Measurements from ENCODE around the gene ZPLD1. TPM values are rescaled to one million over a fixed set of nuclear protein-coding genes. Genes with fewer than 3 reads are reported as not detected.
A peak's percentile ranks its signal among the peaks of the same experiment; 100 is the strongest.

ZPLD1 gene
- total RNA-seq (2021): not detected in 2 replicates
- percentile 12 among the genes with signal in this experiment for Bru-seq, nascent RNA
- percentile 6 among the genes with signal in this experiment for BruChase-seq, experiment 1, labeled RNA remaining after a 2-hour chase
- BruChase-seq, experiment 2, labeled RNA remaining after a 6-hour chase: percentile 7 among the genes with signal in this experiment
- long read RNA-seq: 0 reads

GRCh38 chr3:102434715-102435114, at the start of gene ZPLD1:
TSS of gene ZPLD1 (plus strand) at chr3:102435015. CDS start at chr3:102438488, 3,473 bp downstream.
- Histone ChIP-seq H3K4me3 (no peak within 1 kb of the TSS), H4K20me1 (ENCODE audit: insufficient read depth) (no peaks in the 10 kb centered on the region), H3K79me2 (ENCODE audit: low read depth) (no peaks in the 10 kb centered on the region), H3K27ac (no peak within 1 kb of the TSS), H3K27me3 (ENCODE audit: insufficient read depth, low read depth) (no peaks in the 10 kb centered on the region), H2AFZ (no peak within 1 kb of the TSS), H3F3A (ENCODE audit: insufficient read depth, low read depth) (no peaks in the 10 kb centered on the region), H3K9me3 (ENCODE audit: insufficient read depth, low read depth) (no peaks in the 10 kb centered on the region; the same call in 1 of the 2 replicates), H3K9me2 (ENCODE audit: insufficient read depth) (no peaks in the 10 kb centered on the region), H3K36me3 (ENCODE audit: low read depth) (no peaks in the 10 kb centered on the region), H3K4me1 (replicated peaks; ENCODE audit: insufficient read depth) (no peaks in the 10 kb centered on the region), H3K4me2 (no peak within 1 kb of the TSS)
- no peak for TF ChIP-seq EZH2 (IDR thresholded peaks at IDR 0.05; ENCODE audit: low read depth)
- no peak for TF ChIP-seq CTCF (conservative IDR thresholded peaks at IDR 0.05)
- ChIA-PET POLR2A (ENCODE audit: unreplicated experiment) (no interaction called here), CTCF (no interaction called here)
- no peak for DNase-seq
- no TSS peak for BruUV-seq (replicated peaks)
- intact Hi-C loops (cut with micrococcal nuclease; ENCODE audit: unreplicated experiment): no loop called here

- H3K79me2 ChIP-seq (ENCODE audit: low read depth): no peaks in the 10 kb centered on the region
- H3K9me3 ChIP-seq (ENCODE audit: insufficient read depth, low read depth): peaks cover under 1% of the 10 kb centered on the region; the same call in 1 of the 2 replicates
- intact Hi-C loops (cut with micrococcal nuclease; ENCODE audit: unreplicated experiment): no loop called here
- no peaks in the 10 kb centered on the region for H3K36me3 ChIP-seq (ENCODE audit: low read depth)
- ChIA-PET POLR2A (ENCODE audit: unreplicated experiment) (interaction anchor here (0.6 kb wide), 1 partner anchor 259 kb away, joined by 3 read pairs; no protein-coding TSS in a partner anchor), CTCF (no interaction called here)
- no peaks in the 10 kb centered on the region for H4K20me1 ChIP-seq (ENCODE audit: insufficient read depth)
- no peak overlapping the region for H2AFZ ChIP-seq
- H3K4me3 ChIP-seq: no peak overlapping the region
- H3F3A ChIP-seq (ENCODE audit: insufficient read depth, low read depth): no peaks in the 10 kb centered on the region
- BruUV-seq (replicated peaks): no TSS peak
- H3K27ac ChIP-seq: no peak overlapping the region
- 0 out of 2 replicates have a peak, but pooled peaks cover 8% of the 10 kb centered on the region for H3K4me1 ChIP-seq (replicated peaks; ENCODE audit: insufficient read depth)
- TF ChIP-seq EZH2 (IDR thresholded peaks at IDR 0.05; ENCODE audit: low read depth) (no peak), CTCF (conservative IDR thresholded peaks at IDR 0.05) (no peak)
- 0 out of 2 replicates have a peak, but pooled peaks cover 2% of the 10 kb centered on the region for H3K9me2 ChIP-seq (ENCODE audit: insufficient read depth)
- no peak for DNase-seq
- H3K4me2 ChIP-seq: no peak overlapping the region
- H3K27me3 ChIP-seq (ENCODE audit: insufficient read depth, low read depth): no peaks in the 10 kb centered on the region
These were observed 44.5 kb upstream of the ZPLD1 start for GRCh38 chr3:102390171-102390864.

GRCh38 chr3:102390916-102391315, 43.9 kb upstream of the ZPLD1 start:
- Histone ChIP-seq H3K27ac (no peak overlapping the region), H3K79me2 (ENCODE audit: low read depth) (no peaks in the 10 kb centered on the region), H3K9me2 (ENCODE audit: insufficient read depth) (0 out of 2 replicates have a peak, but pooled peaks cover 2% of the 10 kb centered on the region), H2AFZ (no peak overlapping the region), H3K36me3 (ENCODE audit: low read depth) (no peaks in the 10 kb centered on the region), H3K27me3 (ENCODE audit: insufficient read depth, low read depth) (no peaks in the 10 kb centered on the region), H3F3A (ENCODE audit: insufficient read depth, low read depth) (no peaks in the 10 kb centered on the region), H3K4me2 (no peak overlapping the region), H3K9me3 (ENCODE audit: insufficient read depth, low read depth) (peaks cover 4% of the 10 kb centered on the region; the same call in 1 of the 2 replicates), H4K20me1 (ENCODE audit: insufficient read depth) (no peaks in the 10 kb centered on the region), H3K4me1 (replicated peaks; ENCODE audit: insufficient read depth) (0 out of 2 replicates have a peak, but pooled peaks cover 8% of the 10 kb centered on the region), H3K4me3 (no peak overlapping the region)
- POLR2A ChIA-PET (ENCODE audit: unreplicated experiment): no interaction called here
- intact Hi-C loops (cut with micrococcal nuclease; ENCODE audit: unreplicated experiment): no loop called here
- no peak for DNase-seq
- TF ChIP-seq CTCF (conservative IDR thresholded peaks at IDR 0.05) (no peak), EZH2 (IDR thresholded peaks at IDR 0.05; ENCODE audit: low read depth) (no peak)
- CTCF ChIA-PET: no interaction called here
- BruUV-seq (replicated peaks): no TSS peak
